ENCODE data around the gene MXRA8.
A peak's percentile ranks its signal among the peaks of the same experiment; 100 is the strongest.
"Not testable (repeated sequence)": the region's sequence is repeated elsewhere in the genome, so short reads cannot be mapped to it uniquely, and the experiment has no call there.

Gene MXRA8

DNA sequence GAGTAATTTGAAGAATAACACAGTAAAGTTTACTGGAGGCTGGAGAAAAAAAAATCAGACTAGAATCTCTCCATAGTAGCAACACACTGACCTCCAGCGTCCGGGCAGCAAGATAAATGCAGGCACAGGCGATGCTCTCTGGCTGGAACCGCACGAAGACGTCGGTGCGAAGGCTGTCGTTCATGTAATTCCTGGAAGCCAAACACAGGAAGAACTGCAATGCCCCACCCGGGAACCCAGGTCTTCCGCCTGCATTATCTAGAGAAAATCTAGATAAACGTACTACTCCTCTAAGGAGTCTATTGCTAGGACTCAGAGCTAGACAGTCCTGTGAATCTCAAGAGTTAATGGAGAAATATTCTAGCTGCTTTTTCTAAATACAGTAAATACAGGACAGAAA is 32.3 kb upstream of the MXRA8 start:
- no peak for DNase-seq

DNA sequence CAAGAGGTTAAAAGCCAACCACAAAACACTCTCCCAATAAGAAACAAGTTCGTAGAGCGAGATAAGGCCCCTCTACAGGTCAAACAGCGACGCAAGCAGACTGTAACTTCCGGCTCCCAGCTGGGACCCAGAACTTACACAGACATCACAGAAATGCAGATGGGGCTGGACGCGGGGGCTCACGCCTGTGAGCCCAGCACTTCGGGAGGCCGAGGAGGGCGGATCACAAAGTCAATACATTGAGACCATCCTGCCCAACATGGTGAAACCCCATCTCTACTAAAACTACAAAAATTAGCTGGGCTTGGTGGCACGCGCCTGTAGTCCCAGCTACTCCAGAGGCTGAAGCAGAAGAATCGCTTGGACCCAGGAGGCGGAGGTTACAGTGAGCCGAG is 29.7 kb upstream of the MXRA8 start:
- no peak for DNase-seq

DNA sequence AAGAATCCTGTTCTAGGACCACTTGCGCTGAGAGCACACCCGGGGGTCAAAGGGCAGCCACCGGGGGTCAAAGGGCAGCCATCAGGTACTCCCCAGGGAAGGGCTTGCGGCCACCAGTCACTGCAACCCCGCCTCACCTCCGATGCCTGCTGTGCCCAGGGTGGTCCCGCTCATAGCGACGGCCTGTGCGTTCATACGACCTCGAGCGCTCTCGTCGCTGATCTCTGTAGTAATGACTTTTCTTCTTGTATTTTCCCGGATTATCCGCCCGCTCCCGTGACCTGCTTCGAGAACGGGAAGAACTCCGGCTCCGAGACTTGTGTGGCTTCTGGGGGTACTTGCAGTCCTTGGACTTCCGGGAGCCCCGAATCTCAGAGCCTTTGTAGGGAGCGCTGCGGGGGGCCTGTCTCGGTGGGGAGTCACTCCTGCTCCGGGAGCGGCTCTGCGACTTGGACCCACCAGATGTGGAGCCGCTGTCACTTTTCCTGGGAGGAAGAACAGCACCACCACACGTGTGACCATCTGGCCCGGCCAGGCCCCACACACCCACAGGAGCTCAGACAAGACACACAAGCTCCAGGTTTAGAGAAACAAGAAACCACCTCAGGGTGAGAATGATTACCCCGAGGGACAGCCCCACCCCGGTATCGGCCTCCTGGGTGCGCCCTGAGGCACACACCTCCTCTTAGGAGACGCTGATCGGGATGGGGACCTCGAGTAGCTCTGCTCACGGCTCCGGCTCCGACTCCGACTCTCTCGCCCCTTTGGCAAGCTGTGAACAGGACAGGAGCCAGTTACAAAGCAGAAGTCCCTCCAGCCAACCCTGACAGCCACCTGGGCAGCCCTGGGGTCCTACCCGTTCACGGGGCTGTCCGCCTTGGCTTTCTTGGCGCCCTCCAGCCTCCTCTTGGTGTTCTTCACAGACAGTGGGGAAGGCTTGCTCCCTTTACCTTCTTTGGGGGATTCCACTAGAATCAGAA is 29.0 kb upstream of the MXRA8 start:
- DNase-seq, result no peak

DNA sequence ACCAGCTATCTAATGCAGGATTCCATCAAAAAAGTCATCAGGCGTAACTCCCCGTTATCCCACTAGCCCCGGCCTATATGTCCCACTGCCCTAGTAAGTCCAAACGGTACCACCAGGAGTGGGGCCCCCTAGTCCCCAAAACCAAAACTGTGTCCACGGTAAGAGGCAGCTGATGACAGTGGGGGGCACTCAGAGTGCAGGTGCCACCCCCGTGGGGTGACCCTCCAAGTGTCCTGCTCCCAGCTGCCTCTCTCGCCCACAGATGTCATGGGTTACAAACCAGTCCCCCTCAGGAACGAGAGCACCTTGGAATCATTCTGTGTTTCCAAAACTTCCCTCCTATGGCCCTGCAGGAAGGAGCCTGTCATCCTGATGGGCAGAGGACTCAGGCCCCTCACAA is 27.6 kb upstream of the MXRA8 start:
- no peak for DNase-seq

DNA sequence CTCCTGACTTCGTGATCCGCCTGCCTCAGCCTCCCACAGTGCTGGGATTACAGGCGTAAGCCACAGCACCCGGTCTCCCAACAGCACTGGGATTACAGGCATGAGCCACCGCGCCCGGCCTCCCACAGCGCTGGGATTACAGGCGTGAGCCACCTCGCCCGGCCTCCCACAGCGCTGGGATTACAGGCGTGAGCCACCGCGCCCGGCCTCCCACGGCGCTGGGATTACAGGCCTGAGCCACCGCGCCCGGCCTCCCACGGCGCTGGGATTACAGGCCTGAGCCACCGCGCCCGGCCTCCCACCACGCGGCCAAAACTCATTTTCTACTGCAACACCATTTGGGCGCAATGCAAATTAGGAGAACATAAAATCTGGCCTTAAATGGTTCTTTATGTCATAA is 27.0 kb upstream of the MXRA8 start:
- not testable (repeated sequence) for DNase-seq

DNA sequence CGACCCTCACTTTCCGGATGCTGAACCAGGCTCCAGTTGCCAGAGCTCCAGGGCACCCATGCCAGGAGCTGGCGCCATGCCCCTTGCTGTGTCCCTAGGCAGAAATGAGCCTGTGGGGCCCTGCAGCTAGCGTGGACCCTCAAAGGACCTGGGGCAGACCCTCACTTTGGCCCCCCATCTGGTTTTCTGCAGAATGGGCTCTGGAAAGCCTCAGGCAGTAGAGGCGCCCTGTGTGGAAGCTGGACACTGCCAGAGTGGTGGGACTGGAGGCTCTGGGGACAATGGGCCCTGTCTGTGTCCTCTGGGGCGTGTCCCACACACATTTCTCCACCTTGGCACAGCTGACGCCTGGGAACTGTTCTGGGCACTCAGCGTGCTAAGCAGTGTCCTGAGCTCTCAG is 22.9 kb upstream of the MXRA8 start:
- no peak for DNase-seq

DNA sequence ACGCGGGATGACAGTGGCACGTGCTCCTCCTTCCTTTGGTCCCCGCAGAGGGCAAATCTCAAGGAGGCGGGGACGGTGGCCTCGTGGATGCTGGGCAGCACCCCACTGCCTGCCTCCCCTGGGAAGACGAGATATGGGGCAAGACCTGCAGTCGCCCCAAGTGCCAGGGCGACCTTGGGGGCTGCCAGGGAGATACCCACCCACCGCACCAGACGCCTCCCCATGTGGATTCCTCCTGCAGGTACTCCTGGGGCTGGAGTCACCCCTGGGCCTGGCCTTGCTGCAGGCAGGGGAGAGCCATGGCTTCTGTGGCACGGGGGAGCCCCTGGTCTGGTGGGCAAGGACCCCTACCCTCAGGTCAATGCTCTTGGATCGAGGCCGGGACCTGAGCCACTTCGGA is 22.5 kb upstream of the MXRA8 start:
- no peak for DNase-seq

DNA sequence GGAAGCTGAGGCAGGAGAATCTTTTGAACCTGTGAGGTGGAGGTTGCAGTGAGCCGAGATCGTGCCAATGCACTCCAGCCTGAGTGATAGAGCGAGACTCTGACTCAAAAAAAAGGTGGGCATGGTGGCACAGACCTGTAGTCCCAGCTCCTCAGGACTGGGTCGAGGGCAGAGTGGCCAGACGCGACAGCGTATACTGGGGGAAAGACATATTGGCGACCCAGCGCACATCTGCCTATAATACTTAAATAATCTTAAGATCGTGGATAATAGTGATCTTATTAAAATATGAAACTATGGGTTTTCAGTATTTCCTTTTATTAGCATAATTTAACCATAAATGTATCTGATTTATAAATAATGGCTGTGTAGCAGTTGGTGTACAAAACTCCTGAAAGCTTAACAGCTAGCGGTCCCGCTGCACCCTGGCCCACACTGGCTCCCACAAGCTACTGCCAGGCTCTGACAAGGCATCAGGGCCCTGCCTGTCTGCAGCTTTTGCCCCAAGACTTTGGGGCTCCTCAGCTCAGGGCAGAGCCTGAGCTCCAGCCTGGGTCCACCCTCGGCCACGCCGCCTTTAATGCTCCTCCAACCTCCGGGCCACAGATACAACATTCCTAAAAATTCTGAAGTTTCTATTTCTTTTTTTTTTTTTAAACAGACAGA is 19.3 kb upstream of the MXRA8 start:
- no peak for DNase-seq

DNA sequence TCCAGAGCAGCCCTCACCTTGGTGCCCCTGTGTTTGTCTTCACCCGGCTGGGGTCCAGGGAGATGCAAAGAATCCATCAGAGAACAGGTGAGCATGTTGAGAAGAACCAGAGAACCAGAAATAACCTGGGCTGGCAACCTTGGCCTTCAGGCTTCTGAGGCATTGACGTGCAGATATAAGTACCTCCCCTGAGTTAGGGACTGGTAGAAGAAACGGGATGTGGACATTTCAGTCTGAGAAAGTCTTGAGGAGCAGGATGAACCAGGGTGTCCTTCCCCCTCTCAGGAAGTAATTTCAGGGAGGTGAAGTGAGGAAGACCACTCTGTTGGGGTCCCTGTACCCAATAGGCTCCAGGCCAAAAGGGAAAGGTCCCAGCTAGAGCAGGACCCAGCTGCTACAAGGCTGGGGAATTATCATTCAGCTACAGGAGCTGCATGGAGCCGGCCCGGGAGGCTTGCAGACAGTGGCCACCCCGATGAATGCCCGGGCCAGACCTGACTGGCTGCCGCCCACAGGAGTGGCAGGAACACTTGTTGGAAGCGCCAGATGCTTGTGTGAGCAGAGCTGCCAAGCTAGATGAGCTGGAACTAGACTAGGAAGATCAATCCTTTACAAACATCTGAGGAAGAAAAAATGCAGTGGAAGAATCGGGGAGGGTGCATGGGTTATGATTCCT is 18.3 kb upstream of the MXRA8 start:
- DNase-seq, result no peak

DNA sequence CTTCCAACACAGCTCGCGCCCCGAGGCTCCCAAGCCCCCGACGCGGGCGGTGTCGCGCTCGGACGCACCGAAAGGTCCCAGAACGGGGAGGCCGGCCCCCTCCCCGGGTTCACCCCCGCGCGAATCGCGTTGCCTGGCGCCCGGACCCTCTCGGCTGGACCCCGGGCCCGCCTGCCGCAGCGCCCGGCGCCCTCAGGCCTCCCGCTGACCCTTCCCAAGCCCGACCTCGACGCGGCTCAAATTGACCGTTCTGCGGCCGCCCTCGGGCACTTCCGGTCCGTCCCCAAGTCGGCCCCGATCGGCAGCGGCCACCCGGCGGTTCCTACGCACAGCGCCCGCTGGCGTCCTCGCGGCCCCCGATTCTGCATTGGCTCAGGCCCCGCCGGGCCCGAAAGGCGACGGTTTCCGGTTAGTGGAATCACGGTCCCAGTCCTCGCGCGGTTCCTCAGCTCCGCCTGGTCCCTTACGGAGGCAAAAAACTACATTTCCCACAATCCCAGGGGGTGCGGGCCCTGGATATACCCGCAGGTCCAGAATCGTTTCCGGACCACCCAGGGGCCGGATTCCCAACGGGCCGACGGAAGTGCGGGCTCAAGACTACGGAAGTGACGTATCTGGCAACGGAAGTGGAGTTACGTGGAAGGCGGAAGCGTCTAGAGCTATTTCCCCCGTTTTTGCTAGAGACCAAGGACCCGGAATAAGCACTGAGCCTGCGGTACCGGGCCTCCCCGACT is 16.7 kb upstream of the MXRA8 start, which contains the start of gene AURKAIP1:
Gene AURKAIP1, minus strand, starts transcription at position 279 of the 734 bp plus-strand sequence. CDS start 451 bp downstream, outside the sequence.
- DNase-seq, result peak; percentile 98

DNA sequence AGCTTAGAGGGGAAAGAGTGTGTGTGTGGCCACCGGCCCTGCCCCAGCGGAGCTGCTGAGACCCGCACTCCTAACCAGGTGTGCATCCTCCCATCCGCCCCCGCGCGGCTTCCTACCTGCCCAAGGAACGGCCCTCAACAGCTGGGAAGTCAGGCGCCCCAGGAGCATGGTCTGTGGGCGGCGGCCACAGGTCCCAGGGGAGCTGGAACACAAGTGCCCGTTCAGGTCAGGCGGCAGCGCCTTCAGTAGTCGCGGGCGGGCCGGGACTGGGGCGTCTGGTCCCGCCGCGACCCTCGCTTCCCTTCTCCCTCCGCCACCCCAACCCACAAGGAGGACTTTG is 16.2 kb upstream of the MXRA8 start:
- DNase-seq, result no peak

DNA sequence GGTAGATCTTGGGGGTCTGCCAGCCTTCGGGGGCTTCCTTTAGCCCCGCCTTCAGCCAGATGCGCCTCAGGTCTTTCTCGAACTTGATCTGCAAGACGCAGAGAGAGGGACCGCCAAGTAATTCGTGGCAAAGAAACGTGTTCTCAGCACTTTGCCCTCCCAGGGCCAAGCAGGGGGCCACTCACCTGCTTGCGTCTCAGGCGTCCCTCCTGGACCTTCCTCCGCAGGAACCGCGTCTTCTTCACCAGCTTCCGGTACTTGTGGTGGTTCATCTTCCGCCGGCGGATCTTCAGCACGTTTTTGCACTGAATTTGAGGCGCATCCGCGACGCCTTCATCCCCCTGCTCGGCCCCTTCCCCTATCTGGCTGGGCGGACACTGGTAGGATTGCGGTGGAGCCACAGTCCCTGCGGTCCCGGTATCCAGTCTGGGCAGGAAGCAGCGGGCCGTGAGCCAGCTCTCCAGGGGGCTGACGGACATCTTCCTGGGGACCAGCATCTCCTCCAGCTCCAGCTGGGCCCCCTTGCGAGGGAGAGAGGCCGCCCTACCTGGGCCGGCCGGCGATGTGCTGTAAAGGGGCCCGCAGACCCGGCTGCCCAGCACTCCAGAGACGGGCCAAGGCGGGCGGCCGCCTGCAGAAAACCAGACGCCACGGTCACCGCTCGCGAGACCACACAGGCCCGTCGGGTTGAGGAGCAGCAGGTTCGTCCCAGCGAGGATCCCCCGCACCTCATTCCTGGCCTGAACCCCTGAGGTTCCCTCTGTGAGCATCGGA is 15.6 kb upstream of the MXRA8 start:
- no peak for DNase-seq

DNA sequence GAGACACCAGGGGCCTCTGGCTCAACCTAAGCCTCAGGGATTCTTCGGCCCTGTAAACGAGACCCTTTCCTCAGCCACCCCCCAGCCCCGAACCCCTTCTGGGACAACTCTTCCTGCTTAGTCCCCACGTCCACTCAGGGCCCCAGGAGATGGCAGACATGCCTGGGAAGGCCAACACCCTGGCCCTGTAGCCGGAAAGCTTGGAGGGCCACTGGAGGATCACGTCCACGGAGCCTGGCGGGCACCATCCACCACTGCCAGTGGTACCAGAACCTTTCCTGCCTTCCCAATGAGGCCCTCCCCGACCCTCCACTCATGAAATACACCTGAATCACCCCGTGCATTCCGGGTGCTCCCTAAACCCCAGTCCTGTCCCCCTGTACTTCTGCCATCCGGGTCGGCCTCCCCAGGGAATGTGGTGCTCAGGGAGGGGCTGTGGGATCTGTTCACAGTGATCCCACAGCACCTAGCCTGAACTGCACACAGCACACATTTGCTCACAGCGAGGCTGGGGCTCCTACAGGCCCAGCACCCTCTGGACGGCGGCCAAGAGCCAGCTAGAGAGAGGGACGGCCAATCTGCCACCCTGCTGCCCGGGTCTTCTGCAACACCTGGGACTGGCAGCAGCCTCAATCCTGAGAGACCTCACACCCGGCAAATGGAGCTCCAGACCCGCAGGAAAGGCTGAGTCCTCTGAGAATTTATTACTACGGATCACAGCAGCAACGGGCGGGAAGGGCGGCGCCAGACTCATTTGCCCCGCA is 14.9 kb upstream of the MXRA8 start:
- DNase-seq, result no peak

DNA sequence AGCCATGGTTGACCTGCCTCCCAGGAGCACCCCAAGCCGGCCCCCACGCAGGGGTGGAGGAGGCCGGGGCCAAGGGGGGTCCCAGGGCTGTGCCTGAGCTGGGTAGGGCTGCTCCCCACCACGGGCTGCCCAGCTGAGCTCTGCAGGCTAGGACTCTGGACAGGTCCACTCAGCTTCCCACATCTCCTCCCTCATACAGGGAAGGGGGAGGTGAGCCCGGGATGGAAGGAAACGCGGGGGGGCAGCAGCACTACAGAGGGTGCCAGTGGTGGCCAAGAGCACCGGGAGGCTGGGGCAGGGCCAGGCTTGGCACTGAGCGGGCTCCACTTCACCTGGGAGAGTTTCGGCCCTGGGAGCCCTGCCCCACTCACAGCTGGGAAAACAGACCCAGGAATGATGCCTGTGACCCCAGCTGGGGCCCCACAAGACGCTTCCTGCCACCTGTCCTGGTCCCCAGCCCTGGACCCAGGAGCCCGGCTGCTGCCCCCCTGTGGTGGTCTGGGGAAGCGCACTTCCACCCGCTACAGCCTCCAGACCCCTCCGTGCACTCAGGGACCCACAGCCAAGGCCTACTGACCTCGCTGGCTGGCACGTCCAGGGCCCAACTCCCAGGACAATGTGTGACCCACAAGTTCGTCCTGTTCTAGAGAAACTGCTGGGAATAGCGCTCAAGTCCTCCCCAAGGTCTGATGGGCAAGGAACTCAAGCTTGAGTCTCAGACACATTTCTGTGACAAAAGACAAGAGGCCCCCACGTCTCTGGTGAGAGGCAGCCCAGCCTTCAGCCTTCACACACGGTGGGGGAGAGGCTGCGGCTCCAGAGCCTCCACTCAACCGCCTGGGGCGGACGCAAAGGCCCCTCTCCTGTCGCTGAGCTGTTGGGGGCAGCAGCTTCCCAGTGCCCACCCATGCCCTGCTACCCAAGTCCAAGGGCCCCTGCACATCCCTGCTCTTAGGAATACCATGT is 13.7 kb upstream of the MXRA8 start:
- peak; percentile 64 for DNase-seq

DNA sequence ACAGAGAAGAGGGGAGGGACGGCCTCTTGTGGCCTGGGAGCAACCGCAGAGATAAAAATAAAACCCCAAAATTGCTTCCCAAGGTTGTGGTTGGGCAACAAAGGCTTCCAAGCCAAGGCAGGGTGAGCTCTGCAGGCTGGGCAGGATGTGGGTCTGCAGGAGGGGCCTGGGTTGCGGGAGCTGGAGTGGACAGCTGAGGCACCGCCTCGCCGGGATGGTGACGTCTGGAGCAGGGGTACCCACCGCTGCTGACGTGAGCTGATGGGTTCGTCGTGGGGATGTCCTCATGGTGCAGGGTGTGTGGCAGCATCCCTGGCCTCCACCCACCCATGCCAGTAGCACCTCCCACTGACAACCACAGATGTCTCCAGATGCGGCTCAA is 13.0 kb upstream of the MXRA8 start:
- DNase-seq, result no peak

DNA sequence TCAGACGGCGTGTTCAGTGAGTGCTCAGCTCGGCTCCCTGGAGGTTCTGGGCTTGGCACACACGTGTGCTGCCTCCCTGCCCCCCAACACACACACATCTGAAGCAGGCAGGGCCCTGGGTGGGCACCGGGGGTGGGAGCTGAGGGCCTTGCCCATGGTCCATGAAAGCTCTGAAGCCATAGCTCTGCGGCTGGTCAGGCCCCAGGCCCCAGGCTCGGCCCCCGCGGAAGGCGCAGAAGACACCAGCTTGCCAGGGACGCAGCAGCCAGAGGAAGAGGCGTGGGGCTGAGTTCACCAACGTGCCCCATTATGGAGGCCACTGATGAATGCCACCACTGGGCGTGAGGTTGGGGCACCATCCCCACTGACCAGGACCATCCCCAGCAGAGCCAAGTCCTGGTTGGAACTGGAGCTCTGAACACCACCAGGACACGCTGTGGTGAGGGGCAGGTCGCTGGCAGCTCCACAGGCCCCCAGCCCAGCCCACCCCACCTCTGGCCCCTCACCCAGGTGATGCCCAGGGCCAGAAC is 12.5 kb upstream of the MXRA8 start:
- DNase-seq, result no peak

DNA sequence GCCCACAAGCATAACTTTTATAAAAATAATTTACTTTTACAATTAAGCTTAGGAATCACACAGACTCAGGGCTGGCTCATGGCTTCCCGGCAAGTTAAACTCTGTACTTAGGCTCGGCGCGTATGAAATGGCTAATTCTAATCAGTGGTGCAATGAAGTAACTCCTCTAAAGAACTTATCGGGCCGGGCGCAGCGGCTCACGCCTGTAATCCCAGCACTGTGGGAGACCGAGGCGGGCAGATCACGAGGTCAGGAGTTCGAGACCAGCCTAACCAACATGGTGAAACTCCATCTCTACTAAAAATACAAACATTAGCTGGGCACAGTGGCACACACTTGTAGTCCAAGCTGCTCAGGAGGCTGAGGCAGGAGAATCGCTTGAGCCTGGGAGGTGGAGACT is 11.7 kb upstream of the MXRA8 start:
- not testable (repeated sequence) for DNase-seq

DNA sequence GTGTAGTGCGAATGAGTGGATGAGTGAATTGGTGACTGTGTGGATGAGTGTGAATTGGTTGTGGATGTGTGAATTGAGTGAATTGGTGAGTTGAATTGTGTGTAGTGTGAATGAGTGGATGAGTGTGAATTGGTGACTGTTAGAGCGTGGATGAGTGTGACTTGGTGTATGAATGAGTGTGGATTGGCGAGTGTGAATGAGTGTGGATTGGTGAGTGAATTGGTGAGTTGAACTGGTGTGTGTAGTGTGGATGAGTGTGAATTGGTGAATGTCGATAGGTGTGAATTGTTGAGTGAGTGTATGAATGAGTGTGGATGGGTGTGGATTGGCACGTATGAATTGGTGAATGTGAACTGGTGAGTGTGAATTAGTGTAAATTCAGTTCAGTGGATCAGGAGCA is 9.0 kb upstream of the MXRA8 start:
- no peak for DNase-seq

DNA sequence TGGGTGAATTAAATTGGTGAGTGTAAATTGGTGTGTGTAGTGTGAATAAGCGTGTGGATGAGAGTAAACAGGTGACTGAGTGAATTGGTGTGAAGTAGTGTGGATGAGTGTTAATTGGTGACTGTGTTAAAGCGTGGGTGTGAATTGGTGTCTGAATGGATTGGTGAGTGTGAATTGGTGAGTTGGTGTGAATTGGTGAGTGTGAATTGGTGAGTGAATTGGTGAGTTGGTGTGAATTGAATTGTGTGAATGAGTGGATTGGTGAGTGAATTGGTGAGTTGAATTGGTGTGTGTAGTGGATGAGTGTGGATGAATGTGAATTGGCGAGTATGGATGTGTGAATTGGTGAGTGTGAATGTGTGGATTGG is 8.3 kb upstream of the MXRA8 start:
- DNase-seq, result no peak

Measured in NCI-H146 (cell line).